GM18508 (cell line): ENCODE results near the gene WWOX.
"Not testable (repeated sequence)": the region's sequence is repeated elsewhere in the genome, so short reads cannot be mapped to it uniquely, and the experiment has no call there.

Source experiments
- ATAC-seq: cut with Tn5 transposase; IDR thresholded peaks from one replicate; pipeline ENCODE4 v1.9.1; 2021; ENCODE audit warnings: moderate number of reproducible peaks; ENCODE audit not compliant: insufficient read depth, unreplicated experiment

Gene WWOX

GRCh38 chr16:78505544-78506366 is 406.3 kb downstream of the WWOX start:
- ATAC-seq, result no peak

GRCh38 chr16:78506367-78507193 is 407.1 kb downstream of the WWOX start:
- no peak for ATAC-seq

- ATAC-seq, result no peak
These were observed 408.1 kb downstream of the WWOX start for GRCh38 chr16:78507576-78507975.

DNA sequence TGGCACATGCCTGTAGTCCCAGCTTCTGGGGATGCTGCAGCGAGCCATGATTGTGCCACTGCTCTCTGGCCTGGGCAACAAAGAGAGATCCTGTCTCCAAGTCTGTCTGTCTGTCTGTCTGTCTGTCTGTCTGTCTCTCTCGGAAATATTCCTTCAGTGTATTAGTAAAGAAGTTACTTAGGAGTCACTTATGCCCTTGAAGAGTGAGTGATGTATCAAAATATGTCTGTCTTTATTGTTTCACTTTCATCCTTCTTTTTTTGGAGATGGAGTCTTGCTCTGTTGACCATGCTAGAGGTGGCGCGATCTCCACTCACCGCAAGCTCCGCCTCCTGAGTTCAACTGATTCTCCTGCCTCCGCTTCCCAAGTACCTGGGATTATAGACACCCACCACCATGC is 410.5 kb downstream of the WWOX start:
- ATAC-seq, result peak; percentile 55

DNA sequence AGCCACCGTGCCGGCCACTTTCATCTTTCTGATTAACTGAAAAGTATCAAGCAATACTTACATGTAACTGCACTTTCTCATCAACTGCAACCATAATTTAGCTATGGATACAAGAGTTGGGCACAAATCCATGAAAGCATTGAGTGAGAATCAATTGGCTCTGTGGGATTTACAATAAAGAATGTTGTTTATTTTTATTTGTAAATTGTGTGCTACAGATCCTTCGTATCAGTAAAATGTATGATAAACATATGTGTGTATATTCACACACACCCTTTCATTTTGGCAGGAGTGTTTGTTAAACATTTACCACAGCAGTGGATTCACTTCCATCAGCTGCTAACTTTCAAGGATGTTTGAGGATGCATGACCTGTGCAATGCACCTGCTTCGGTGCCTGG is 411.0 kb downstream of the WWOX start:
- ATAC-seq, result no peak

DNA sequence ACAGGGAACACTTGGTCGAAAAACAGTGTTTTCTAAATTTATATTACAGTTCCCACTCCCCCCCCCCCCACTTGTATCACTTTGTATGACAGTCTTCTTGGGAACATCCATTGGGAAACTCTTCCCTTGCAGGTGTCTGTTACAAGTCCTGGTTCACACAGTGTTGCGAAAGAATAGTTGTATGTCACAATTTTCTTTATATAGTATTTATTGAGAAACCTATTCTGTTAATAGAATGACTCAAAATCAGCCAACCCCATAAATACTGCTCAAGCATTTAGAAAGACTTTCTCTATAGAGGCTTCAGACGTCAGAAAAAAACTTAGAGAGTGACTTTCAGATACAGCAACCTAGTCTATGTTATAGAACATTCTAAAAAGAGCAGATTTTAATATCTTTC is 414.4 kb downstream of the WWOX start:
- ATAC-seq, result no peak

- ATAC-seq, result not testable (repeated sequence)
These were observed 415.4 kb downstream of the WWOX start for GRCh38 chr16:78514888-78515287.

DNA sequence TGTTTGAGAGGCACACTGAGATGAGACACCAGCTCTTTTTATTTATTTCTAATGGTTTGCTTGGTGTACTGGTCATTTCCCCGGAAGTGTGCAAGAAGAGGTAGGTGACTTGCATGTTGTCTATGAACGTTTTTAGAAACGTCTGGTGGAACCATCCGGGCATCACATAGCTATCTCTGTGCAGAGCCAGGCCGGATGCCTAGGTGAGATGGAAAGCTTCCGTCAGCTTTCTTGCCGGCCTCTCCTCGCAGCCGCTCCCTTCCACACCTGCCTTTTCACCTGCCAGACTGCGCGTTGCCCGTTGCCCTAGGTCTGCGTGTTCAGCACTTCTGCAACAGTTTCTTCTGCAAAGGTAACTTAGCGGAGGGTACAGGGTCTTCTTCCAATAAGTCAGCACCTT is 416.0 kb downstream of the WWOX start:
- no peak for ATAC-seq

DNA sequence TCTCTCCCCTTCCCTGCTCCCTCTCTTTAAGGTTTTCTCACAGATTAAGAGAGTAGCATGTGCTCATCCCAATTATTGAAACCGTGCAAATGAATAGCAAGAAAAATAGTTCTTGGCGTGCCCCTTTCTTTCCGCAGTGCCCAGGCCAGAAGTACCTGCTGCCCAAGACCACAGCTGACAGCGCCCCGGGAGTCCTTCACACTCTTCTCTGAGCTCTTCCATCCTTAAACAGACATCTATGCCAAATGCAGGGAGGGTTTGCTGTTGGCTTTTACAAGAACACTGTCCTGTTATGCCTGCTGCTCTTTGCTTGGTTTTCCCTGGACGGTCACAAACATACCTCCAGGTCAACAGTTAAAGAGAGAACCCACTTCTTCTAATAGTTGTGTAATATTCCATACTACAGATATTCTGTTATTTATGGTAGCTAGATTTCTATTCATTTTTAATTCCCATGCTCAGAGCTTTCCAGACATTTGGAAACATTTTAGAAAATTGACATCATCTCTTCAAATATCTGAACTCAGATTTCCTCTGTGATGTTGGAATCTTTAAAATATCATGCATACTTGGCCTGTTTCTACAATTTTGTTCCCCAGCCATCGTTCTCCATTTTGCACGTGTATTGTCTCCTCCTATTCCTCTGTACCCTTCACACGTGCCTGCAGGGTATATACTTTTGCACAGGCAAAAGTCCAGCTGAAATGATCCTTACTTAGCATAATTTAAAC is 416.7 kb downstream of the WWOX start:
- no peak for ATAC-seq

GRCh38 chr16:78519896-78520295 is 420.4 kb downstream of the WWOX start:
- no peak for ATAC-seq

DNA sequence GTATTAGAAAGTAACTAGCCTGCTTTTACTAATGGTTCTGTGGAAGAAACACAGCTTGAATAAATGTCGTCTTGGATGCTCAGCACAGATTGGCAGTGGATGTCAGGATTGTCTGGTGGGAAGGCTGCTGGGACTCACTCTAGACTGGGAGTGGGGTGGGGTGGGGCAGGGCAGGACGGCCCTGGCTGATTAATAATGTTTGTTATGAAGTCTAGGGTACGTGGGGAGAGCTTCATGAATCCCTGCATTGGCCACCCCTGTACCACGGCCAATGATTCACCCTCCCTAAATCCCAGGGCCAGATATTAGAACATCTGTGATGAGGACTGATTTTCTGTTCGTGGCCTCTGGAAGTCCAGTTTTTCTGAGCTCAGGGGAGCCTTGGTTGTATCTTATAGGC is 421.0 kb downstream of the WWOX start:
- no peak for ATAC-seq

DNA sequence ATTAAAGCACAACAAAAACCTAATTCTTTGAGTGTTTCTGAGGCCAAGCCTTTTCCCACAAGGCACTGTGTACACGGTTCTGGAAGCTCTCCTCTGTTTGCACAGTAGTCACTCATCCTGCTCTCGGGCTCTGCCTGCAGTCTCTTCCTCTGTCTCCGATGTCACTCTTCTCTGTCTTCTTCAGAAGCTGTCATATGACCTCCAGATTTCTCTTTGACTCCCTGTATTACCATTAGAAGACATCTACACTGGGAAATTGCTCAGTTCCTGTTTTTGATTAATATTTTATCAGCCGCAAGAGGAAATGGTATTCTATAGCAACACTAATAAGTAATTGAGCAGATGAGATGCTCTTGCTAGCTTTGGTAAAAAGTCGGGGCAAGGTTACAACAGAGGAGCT is 422.9 kb downstream of the WWOX start:
- no peak for ATAC-seq

- ATAC-seq, result no peak
These were observed 423.9 kb downstream of the WWOX start for GRCh38 chr16:78523212-78523985.

GRCh38 chr16:78524066-78524595 is 424.7 kb downstream of the WWOX start:
- ATAC-seq, result no peak

GRCh38 chr16:78528265-78528664 is 428.8 kb downstream of the WWOX start:
- no peak for ATAC-seq

- no peak for ATAC-seq
These were observed 430.4 kb downstream of the WWOX start for GRCh38 chr16:78529881-78530280.

DNA sequence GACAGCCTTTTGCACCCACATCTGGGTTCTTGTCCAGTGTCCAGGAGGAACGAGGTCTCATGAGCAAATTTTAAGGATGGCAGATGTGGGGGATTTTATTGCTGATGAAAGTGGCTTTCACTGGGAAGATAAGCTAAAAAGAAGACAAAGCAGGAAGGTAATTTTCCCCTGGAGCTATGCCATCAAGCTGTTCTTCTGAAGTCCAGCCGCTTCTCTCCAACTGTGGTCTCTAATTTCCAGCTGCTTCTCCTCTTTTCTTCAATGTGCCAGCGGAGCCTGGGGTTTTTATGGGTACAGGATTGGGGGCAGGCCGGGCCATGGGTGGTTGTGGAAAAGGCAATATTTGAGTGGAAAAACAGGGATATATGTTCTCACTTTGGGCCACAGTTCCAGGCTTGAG is 430.8 kb downstream of the WWOX start:
- ATAC-seq, result no peak

DNA sequence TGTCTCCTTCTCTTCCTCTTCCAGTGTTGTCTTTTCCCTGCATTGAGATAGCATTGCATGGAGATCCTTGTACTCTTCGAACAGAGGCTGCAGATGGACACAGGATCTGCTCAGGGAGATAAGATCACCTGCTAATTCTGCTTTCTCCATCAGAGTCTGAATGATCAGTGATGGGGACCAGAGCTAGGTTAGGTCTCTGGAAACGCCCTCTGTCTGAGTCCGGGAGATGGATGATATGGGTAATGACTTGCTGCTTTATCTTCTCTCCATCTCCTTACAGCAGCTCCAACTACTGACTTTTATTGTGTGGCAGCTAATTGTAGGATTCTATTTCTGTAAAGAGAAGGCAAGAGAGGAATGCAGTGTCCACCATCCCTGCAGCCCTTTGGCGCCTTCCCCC is 435.6 kb downstream of the WWOX start:
- no peak for ATAC-seq

DNA sequence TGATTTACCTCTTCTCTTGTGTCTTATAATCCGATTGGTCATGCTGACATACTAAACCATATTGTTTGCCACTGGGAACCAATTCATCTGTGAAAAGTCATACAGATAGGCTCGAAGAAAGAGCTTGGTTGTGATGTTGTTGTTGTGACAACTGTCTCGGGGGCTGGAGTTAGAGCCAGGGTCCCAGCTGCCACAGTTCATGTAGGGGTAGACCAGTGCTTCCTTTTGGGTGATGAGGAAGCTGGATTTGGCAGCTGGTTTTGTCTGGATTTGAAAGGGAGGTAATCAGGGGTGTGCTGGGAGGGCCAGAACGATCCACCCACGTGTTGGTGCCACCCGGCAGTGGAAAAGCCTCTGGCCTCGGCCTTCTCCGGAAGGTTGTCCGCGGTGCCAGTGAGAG is 438.1 kb downstream of the WWOX start:
- ATAC-seq, result no peak

DNA sequence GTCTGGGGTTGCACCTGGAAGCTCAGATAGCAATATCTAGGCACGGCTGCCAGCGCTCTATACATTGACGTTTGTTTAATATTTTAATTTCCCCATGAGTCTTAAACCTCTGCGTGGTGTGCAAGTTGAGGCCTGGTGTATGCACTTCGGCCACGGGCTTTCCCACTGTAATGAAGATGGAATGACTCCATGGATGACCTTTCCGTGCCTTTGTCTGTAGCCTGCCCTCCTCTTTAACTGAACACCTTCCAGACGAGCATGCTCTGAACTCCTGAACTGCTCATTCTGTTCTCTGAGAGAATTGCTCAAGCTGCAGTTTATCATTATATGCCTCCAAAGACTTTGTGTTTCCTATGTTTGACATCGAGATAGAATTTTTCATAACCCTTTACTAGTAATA is 438.8 kb downstream of the WWOX start:
- no peak for ATAC-seq
